Astrocyte (in vitro differentiated cells and primary cell): ENCODE measurements around the gene CHL1. TPM values are rescaled to one million over a fixed set of nuclear protein-coding genes. Genes with fewer than 3 reads are reported as not detected.

Experiments
- DNase-seq: peaks from one replicate; pipeline ENCODE4 v3.0.0-alpha.2; 2010; ENCODE audit warnings: low read depth
- FAIRE-seq: peaks from 2 replicates; lab custom pipeline; 2011; peaks lifted over from hg19 to GRCh38; lab: Jason Lieb, UNC
- H2AFZ ChIP-seq: 2 replicates; pipeline ENCODE4 v1.6.0; 2012; ENCODE audit warnings: low read depth, low read length, inconsistent platforms
- H3K27ac ChIP-seq: 2 replicates; pipeline ENCODE4 v1.5.1; 2011; ENCODE audit warnings: low read depth, low read length, inconsistent platforms
- H3K27me3 ChIP-seq: 2 replicates; pipeline ENCODE4 v1.6.0; 2011; ENCODE audit warnings: low read length, inconsistent platforms; ENCODE audit not compliant: insufficient read depth
- H3K36me3 ChIP-seq: 2 replicates; pipeline ENCODE4 v1.5.1; 2011; ENCODE audit warnings: low read length, inconsistent platforms; ENCODE audit not compliant: insufficient read depth
- H3K4me1 ChIP-seq: 2 replicates; pipeline ENCODE4 v1.5.1; 2011; ENCODE audit warnings: low read length, inconsistent platforms; ENCODE audit not compliant: insufficient read depth
- H3K4me2 ChIP-seq: 2 replicates; pipeline ENCODE4 v1.6.0; 2012; ENCODE audit warnings: low read length, inconsistent platforms
- H3K4me3 ChIP-seq: 2 replicates; pipeline ENCODE4 v1.5.1; 2011; ENCODE audit warnings: low read depth, mild to moderate bottlenecking, low read length, inconsistent platforms; ENCODE audit not compliant: insufficient read depth
- H3K79me2 ChIP-seq: 2 replicates; pipeline ENCODE4 v1.6.0; 2012; ENCODE audit warnings: mild to moderate bottlenecking, low read length, inconsistent platforms; ENCODE audit not compliant: insufficient read depth
- H3K9ac ChIP-seq: 2 replicates; pipeline ENCODE4 v1.6.0; 2012; ENCODE audit warnings: mild to moderate bottlenecking, low read length, inconsistent platforms
- H3K9me3 ChIP-seq: 2 replicates; pipeline ENCODE4 v1.5.1; 2012; ENCODE audit warnings: low read depth, mild to moderate bottlenecking, low read length, inconsistent platforms; ENCODE audit not compliant: insufficient read depth
- H4K20me1 ChIP-seq: 2 replicates; pipeline ENCODE4 v1.6.0; 2012; ENCODE audit warnings: low read length, inconsistent platforms; ENCODE audit not compliant: insufficient read depth
- H3K27ac Mint-ChIP-seq: one replicate; pipeline ENCODE4 v1.8.0; 2021; ENCODE audit warnings: mild to moderate bottlenecking, mixed read lengths; ENCODE audit not compliant: unreplicated experiment
- H3K27me3 Mint-ChIP-seq: one replicate; pipeline ENCODE4 v1.8.0; 2021; ENCODE audit warnings: low read depth, mixed read lengths; ENCODE audit not compliant: unreplicated experiment
- H3K36me3 Mint-ChIP-seq: one replicate; pipeline ENCODE4 v1.8.0; 2021; ENCODE audit warnings: low read depth, mixed read lengths; ENCODE audit not compliant: unreplicated experiment
- H3K4me1 Mint-ChIP-seq: one replicate; pipeline ENCODE4 v1.8.0; 2021; ENCODE audit warnings: low read depth, mixed read lengths; ENCODE audit not compliant: unreplicated experiment
- H3K4me3 Mint-ChIP-seq: one replicate; pipeline ENCODE4 v1.8.0; 2021; ENCODE audit warnings: mild to moderate bottlenecking, moderate library complexity, mixed read lengths; ENCODE audit not compliant: unreplicated experiment
- H3K9me3 Mint-ChIP-seq: one replicate; pipeline ENCODE4 v1.8.0; 2021; ENCODE audit warnings: mild to moderate bottlenecking, mixed read lengths; ENCODE audit not compliant: unreplicated experiment
- EZH2 ChIP-seq: IDR thresholded peaks from 2 replicates; pipeline ENCODE4 v1.6.1; 2012; ENCODE audit warnings: mild to moderate bottlenecking, low read length, inconsistent platforms; ENCODE audit not compliant: insufficient read depth
- total RNA-seq: library from RNA; stranded (reverse); gene quantifications from 2 replicates; pipeline ENCODE4 v1.2.1, GENCODE V29; 2021
- TF ChIP-seq, protein P1 (sequence below): IDR thresholded peaks from 2 replicates; pipeline ENCODE4 v1.5.1; 2011; ENCODE audit warnings: low read depth, mild to moderate bottlenecking, inconsistent platforms, low read length, moderate library complexity; ENCODE audit not compliant: insufficient read depth

CHL1 gene
- total RNA-seq, 1 donor from 2014 or later = not detected

DNA sequence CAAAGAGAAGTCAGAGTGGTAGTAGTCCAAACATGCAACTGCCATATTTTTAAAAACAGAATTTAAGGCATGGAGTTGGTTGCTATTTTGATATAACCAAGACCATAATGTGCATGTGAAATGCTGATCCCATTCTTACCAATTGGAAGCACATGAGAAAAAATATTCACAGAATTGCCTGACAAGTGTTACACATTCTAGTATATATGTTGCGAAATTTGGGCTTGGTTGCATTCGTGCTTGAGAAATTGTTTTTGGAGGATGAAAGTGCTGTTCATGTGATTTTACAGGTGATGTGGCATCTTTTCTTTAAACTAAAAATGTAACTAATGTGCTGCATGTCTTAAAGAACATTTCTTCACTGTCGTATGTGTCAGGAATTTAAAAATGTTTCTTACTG, 199.7 kb downstream of the CHL1 start:
- Histone ChIP-seq H3K4me3 (no peak overlapping the region), H3K27ac (no peak overlapping the region), H3K27me3 (no peaks in the 10 kb centered on the region), H4K20me1 (no peaks in the 10 kb centered on the region), H2AFZ (no peak overlapping the region), H3K4me2 (no peak overlapping the region), H3K9ac (no peak overlapping the region), H3K79me2 (no peaks in the 10 kb centered on the region), H3K9me3 (no peaks in the 10 kb centered on the region), H3K4me1 (no peaks in the 10 kb centered on the region), H3K36me3 (no peaks in the 10 kb centered on the region)
- no peaks in the 10 kb centered on the region for H3K27me3 Mint-ChIP-seq
- FAIRE-seq (no peak), DNase-seq (no peak)
- no peak for TF ChIP-seq EZH2
- H3K4me1 Mint-ChIP-seq = no peaks in the 10 kb centered on the region
- H3K27ac Mint-ChIP-seq = no peak overlapping the region
- peaks cover 6% of the 10 kb centered on the region for H3K9me3 Mint-ChIP-seq
- H3K4me3 Mint-ChIP-seq = no peak overlapping the region
- H3K36me3 Mint-ChIP-seq = no peaks in the 10 kb centered on the region

DNA sequence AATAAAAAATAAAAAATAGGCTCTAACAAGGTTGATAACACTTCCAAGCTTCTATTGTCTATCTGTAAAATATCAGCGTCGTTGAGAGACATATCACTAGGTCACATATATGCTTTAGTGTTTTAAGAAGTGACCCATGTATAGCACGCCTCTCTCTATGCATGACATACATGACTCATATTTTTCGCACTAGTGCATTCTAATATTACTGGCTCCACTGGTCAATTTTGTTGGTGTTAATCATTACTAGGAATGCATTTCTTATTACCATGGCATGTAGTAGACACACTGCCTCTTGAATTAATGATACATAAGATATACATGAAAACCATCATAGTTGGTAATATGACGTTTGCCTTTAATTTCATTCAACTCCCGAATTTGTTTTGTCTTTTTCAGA, 203.1 kb downstream of the CHL1 start:
- Histone ChIP-seq H4K20me1 (no peaks in the 10 kb centered on the region), H3K9me3 (no peaks in the 10 kb centered on the region), H3K27ac (no peak overlapping the region), H3K36me3 (no peaks in the 10 kb centered on the region), H3K4me1 (no peaks in the 10 kb centered on the region), H3K79me2 (no peaks in the 10 kb centered on the region), H3K4me2 (no peak overlapping the region), H3K27me3 (no peaks in the 10 kb centered on the region), H3K9ac (no peak overlapping the region), H3K4me3 (no peak overlapping the region), H2AFZ (no peak overlapping the region)
- Mint-ChIP-seq H3K27me3 (no peaks in the 10 kb centered on the region), H3K36me3 (no peaks in the 10 kb centered on the region), H3K4me1 (no peaks in the 10 kb centered on the region), H3K4me3 (no peak overlapping the region), H3K27ac (no peak overlapping the region), H3K9me3 (peaks cover 4% of the 10 kb centered on the region)
- TF ChIP-seq, protein P1, sequence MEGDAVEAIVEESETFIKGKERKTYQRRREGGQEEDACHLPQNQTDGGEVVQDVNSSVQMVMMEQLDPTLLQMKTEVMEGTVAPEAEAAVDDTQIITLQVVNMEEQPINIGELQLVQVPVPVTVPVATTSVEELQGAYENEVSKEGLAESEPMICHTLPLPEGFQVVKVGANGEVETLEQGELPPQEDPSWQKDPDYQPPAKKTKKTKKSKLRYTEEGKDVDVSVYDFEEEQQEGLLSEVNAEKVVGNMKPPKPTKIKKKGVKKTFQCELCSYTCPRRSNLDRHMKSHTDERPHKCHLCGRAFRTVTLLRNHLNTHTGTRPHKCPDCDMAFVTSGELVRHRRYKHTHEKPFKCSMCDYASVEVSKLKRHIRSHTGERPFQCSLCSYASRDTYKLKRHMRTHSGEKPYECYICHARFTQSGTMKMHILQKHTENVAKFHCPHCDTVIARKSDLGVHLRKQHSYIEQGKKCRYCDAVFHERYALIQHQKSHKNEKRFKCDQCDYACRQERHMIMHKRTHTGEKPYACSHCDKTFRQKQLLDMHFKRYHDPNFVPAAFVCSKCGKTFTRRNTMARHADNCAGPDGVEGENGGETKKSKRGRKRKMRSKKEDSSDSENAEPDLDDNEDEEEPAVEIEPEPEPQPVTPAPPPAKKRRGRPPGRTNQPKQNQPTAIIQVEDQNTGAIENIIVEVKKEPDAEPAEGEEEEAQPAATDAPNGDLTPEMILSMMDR = no peak
- no peak for TF ChIP-seq EZH2
- DNase-seq = no peak
- no peak for FAIRE-seq

DNA sequence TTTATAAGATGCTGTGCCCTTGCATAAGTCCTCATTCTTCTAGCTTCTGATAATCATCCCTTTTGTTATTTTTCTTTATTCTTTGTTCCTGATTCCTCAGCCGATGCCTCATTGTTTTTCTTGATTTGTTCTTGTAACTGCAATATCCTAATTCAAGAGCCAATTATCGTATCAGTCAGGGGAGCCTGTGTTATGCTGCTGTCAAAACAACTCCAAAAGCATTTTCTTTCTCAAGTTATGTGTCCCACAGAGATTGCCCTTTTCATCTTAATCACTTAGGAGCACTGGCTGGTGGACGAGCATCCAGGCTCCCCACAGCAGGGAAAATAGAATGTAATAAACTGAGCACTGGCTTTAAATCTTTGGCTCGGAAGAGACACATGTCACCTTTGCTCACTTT, 207.3 kb downstream of the CHL1 start:
- Histone ChIP-seq H3K4me1 (no peaks in the 10 kb centered on the region), H3K27ac (no peak overlapping the region), H3K4me3 (no peak overlapping the region), H3K36me3 (no peaks in the 10 kb centered on the region), H4K20me1 (no peaks in the 10 kb centered on the region), H3K9ac (no peak overlapping the region), H3K79me2 (no peaks in the 10 kb centered on the region), H3K27me3 (no peaks in the 10 kb centered on the region), H3K9me3 (no peaks in the 10 kb centered on the region), H3K4me2 (no peak overlapping the region), H2AFZ (no peak overlapping the region)
- H3K4me3 Mint-ChIP-seq = no peak overlapping the region
- H3K9me3 Mint-ChIP-seq = peaks cover 2% of the 10 kb centered on the region
- H3K27me3 Mint-ChIP-seq = no peaks in the 10 kb centered on the region
- H3K36me3 Mint-ChIP-seq = no peaks in the 10 kb centered on the region
- FAIRE-seq (no peak), DNase-seq (no peak)
- no peaks in the 10 kb centered on the region for H3K4me1 Mint-ChIP-seq
- H3K27ac Mint-ChIP-seq = no peak overlapping the region
- TF ChIP-seq EZH2 = no peak
- TF ChIP-seq, protein P1 = no peak
